GM12892 (cell line): ENCODE results near the gene ITPRIPL2.

Experiments
- DNase-seq: peaks from one replicate; pipeline ENCODE4 v3.0.0; 2011; ENCODE audit not compliant: insufficient read length
- FAIRE-seq: peaks from 2 replicates; lab custom pipeline; 2011; peaks lifted over from hg19 to GRCh38; lab: Jason Lieb, UNC
- POLR2A ChIP-seq: IDR thresholded peaks from 2 replicates; pipeline ENCODE4 v1.6.1; 2011; ENCODE audit warnings: low read depth, low read length, control low read depth
- POLR2AphosphoS5 ChIP-seq: IDR thresholded peaks from 2 replicates; pipeline ENCODE4 v1.6.1; 2011; ENCODE audit warnings: low read depth, low read length, control low read depth
- TAF1 ChIP-seq: IDR thresholded peaks from 2 replicates; pipeline ENCODE4 v1.6.1; 2011; ENCODE audit warnings: low read depth, mild to moderate bottlenecking, control low read depth, low read length, borderline replicate concordance

Gene ITPRIPL2

DNA sequence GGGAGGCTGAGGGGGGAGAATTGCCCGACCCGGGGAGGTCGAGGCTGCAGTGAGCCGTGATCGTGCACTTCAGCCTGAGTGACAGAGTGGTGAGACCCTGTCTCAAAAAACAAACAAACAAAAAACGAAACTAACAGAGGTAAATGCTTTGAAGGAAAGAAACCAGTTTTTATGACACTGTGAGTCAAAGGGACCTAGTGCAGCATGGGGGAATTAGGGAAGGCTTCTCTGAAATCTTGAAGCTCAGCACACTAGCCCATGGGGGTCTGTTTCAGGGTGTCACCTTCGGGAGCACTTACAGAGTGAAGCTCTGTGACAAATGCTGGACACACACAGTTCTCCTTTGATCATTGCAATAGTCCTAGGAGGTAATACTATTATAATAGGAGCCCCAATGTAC is 16.6 kb downstream of the ITPRIPL2 start:
- TF ChIP-seq TAF1 (no peak), POLR2A (no peak), POLR2AphosphoS5 (no peak)
- DNase-seq (no peak), FAIRE-seq (no peak)

DNA sequence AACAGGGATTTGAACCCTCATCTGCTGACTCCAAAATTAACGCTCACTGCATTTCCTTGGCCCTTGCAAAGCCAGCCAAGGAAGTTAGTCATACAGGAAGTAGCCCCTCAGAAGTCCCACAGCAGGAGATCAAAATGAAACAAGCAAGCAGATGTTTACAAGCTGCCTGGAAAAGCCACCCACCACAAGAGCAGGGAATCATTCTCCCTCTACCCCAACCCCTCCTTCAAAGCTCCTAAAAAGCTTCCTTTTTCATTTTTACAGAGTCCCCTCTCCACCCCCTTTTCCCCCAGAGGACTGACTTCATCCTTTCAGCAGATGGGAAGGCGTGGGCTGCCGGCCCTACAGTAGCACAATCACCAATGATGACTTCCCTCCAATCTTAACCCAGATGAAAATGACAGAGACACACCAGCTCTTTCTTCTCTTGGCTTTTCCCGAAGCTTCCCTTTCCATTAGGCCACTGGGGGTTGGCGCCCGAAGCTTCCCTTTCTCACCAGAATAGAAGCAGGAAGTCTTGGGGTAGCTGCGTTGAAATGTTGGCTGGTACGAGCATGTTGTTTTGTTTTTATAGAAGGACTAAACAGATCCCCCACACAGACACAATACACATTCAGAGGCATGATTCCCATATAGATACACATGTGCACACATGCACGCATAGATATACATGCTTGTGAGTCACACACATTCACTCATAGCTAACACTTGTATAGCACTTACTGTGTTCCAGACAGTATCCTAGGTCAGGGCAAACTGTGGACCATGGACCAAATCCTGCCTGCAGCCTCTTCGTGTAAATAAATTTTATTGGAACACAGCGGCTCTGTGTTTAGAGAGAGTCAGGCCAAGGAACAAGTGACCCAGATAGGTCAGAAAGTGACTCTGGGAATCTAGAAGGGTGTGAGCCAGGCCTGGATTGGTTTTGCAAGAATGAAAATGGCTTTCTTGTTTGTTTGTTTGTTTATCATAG is 17.4 kb downstream of the ITPRIPL2 start:
- DNase-seq (no peak), FAIRE-seq (no peak)

DNA sequence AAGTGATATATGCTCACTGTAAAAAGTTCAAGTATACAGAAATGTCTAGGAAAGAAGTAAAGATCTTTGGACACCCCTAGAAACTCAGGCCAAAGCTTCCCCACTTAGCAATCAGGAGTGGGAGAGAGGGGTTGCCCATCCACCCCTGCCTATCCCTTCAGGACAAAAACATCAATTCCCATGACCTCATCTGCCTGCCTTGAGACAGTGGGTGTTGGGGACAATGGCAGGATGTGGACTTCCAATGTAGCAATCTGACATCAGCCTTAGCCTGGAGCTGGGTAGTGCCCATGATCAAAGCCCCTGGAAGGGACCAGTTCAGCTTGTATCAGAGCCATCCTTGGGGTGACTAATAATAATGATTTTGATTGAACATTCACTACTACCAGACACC is 18.1 kb downstream of the ITPRIPL2 start:
- FAIRE-seq (no peak), DNase-seq (no peak)
- no peak for TF ChIP-seq TAF1
- TF ChIP-seq POLR2AphosphoS5: no peak
- TF ChIP-seq POLR2A: no peak

More for the DNA sequence above, 17.4 kb downstream of the ITPRIPL2 start:
- TF ChIP-seq POLR2AphosphoS5 (no peak), TAF1 (no peak), POLR2A (no peak)

DNA sequence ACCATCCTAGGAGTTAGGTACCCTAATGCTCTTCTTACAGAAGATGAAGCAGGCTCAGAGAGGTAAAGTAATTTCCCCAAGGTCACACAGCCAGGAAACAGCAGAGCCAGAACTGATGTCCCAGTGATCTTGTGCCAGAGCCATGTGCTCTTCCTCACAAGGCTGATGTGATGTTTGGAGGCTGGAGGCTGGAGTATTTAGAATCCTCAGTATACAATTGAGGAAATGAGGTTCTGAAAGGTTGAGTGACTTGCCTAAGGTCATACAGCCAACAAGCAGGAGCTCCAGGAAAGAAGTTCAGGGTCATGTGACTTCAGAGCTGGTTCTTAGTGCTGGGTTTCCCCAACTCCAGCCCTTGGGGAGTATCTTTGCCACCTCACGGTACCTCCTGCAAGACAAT is 18.5 kb downstream of the ITPRIPL2 start:
- no peak for DNase-seq
- FAIRE-seq: peak; percentile 57
- TF ChIP-seq TAF1: no peak
- TF ChIP-seq POLR2AphosphoS5: no peak
- no peak for TF ChIP-seq POLR2A

DNA sequence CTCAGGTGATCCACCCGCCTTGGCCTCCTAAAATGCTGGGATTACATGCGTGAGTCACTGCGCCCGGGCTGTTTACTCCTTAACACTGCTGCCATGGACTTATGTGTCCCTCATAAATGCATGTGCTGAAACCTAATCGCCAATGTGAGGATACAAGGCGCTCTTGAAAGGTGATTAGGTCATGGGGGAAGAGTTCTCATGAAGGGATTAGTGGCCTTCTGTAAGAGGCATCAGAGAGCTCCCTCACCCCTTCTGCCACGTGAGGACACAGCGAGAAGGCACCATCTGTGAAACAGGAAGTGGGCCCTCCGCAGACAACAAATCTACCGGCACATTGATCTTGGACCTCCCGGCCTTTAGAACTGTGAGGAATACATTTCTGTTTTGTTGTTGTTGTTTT is 19.1 kb downstream of the ITPRIPL2 start:
- DNase-seq: no peak
- TF ChIP-seq POLR2A: no peak
- TF ChIP-seq POLR2AphosphoS5: no peak
- no peak for TF ChIP-seq TAF1
- peak; percentile 77 for FAIRE-seq

DNA sequence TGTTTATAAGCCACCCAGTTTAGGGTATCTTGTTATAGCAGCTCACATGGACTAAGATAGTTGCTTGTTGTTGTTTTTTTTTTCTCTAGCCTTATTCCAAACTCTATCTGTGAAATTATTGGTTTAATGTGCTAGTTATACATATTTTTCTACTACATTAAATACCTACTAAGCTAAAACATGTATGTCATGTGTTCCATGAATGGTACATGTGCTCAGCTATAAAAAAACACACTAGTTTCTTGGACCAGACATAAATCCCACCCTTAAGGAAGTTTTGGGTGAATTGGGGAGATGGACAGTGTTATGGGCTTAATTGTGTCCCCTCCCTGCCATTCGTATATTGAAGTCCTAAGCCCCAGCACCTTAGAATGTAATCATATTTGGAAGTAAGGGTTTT is 19.8 kb downstream of the ITPRIPL2 start:
- TF ChIP-seq POLR2A: no peak
- TF ChIP-seq POLR2AphosphoS5: no peak
- TF ChIP-seq TAF1: no peak
- DNase-seq (no peak), FAIRE-seq (no peak)

DNA sequence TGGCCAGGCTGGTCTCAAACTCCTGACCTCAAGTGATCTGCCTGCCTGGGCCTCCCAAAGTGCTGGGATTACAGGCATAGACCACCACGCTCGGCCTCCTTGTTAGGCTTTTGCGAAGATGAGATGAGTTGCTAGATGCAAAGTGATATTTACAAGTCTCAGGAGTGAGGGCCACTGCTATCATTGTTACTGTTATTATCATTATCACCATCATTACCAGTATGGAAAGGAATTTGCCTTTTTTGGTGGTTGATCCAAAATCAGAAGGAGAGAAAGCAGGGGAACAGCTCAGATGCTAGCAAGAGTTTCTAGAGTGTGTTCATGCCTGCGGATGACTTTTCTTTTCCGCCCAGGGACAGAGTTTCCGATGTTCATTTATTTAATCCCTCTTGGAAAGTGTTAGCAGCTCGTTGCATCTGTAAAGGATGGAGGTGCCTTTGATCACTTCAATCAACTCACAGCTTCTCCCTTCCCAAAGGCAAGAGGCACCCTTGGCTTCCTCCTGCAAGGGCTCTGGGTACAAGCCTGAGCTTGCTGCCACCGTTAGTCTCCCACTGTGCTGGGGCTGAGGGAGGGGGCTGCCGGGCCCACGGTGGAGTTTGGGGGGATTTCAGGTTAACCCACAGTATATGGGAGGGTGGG is 21.6 kb downstream of the ITPRIPL2 start:
- DNase-seq (no peak), FAIRE-seq (no peak)
- TF ChIP-seq POLR2AphosphoS5 (no peak), TAF1 (no peak), POLR2A (no peak)

DNA sequence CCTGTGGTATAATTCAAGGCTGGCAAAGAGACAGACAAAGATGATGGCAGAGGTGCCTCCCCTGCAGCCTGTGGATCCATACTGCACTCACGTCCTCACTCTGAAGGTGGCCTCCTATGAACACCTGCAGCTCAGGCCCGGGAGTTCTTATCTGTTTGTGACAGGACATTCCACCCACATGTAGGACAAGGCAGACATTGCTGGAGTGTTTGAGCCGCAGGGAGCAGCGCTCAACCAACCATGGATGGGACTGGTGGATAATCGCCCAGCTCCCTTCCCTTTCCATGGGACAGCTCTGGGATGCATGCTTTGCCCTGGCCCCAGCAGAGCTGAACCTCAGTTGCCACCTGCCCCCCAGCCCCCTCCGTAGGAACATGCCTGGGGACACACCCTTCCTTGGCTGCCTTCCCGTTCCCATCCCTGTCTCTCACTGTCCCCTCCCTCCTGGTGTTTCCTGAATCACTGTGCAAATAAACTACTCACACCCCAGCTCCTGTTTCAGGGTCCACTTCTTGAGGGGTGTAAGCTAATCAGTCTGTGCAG is 22.2 kb downstream of the ITPRIPL2 start:
- TF ChIP-seq TAF1: no peak
- TF ChIP-seq POLR2A: no peak
- TF ChIP-seq POLR2AphosphoS5: no peak
- FAIRE-seq (no peak), DNase-seq (no peak)

DNA sequence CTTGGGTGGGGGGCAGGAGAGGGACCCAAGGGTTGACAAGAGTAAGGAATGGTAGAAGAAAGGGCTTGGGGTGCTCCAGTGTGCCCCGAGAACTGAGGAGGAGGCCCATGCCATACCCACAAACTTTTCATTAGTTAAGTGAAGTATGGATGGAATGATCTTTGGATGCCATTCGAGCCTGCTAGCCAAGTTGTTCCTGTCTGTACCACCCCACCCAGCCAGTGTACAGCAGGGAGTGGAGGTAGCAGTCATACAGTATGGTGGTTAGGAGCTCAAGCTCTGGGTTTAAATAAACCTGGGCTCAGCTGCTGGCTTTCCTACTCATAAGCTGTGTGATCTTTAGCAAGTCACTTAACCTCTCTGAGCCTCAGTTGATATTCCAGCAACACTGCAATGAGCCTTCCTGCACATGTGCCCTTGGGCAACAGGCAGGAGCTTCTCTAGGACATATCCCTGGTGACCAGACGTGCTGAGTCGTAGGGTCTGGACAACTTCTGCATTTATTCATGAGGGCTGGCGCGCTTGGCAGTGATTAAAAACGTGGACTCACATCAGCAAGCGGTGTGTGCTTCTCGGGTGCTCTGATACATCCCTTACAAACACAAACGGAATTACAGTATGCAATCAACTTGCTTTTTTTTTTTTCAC is 22.9 kb downstream of the ITPRIPL2 start:
- TF ChIP-seq TAF1 (no peak), POLR2AphosphoS5 (no peak), POLR2A (no peak)
- DNase-seq (no peak), FAIRE-seq (no peak)

DNA sequence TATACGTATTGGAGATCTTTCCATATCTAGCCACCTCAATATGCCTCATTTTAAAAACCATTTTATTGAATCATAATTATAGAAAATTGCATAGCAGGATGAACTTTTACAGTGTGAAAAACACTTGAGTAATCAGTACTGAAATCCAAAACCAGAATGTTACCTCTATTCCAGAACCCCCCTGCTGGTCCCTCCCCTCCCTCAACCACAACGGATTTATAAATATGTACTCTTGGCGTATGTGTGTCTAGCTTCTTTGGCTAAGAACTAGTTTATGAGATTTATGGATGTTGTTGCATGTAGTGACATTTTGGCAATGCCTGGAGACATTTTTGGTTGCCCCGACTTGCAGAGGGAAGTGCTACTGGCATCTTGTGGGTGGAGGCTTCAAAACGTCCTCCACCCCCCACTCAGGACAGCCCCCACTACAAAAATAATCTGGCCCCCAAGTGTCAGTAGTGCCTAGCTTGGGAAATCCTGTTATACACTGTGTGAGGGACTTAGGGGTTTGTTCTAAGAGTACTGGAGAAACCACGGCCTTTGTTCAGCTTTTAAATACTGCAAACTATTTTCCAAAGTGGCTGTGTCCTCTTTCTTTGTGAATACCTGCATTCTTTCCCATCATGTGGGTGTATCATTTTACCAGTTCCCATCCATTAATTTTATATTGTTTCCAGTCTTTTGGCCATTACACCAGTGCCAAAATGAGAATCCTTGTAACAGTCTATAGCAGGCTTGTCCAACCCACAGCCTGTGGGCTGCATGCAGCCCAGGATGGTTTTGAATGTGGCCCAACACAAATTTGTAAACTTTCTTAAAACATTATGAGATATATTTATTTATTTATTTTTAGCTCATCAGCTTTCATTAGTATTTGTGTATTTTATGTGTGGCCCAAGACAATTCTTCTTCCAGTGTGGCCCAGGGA is 23.7 kb downstream of the ITPRIPL2 start:
- FAIRE-seq: no peak
- TF ChIP-seq POLR2AphosphoS5 (no peak), POLR2A (no peak), TAF1 (no peak)

More for the DNA sequence above, 23.7 kb downstream of the ITPRIPL2 start:
- DNase-seq: no peak
